HL-60 (cell line): ENCODE data around the gene IL17RA.

Experiments
- DNase-seq, 2 experiments: peaks; one replicate each; pipeline ENCODE4 v3.0.0-alpha.2; 2010 to 2020; ENCODE audit warnings: low read depth in 1 of 2, low spot score in 1 of 2
- H3K27ac ChIP-seq: fragments of 250-450 bp; sonication (Bioruptor Pico); replicated peaks from 2 replicates; pipeline ENCODE4 v1.5.1; 2020; ENCODE audit warnings: mild to moderate bottlenecking, moderate library complexity
- H3K27me3 ChIP-seq: fragments of 250-450 bp; sonication (Bioruptor Pico); 2 replicates; pipeline ENCODE4 v1.5.1; 2021; ENCODE audit warnings: mild to moderate bottlenecking, moderate library complexity; ENCODE audit not compliant: insufficient read depth, poor library complexity, severe bottlenecking
- H3K4me3 ChIP-seq: replicated peaks from 2 replicates; pipeline ENCODE4 v1.5.1; 2011; ENCODE audit warnings: mild to moderate bottlenecking, control low read depth, low read length; ENCODE audit not compliant: insufficient read depth
- GABPA ChIP-seq: IDR thresholded peaks from 2 replicates; pipeline ENCODE4 v1.6.1; 2012; ENCODE audit warnings: low read depth
- POLR2AphosphoS5 ChIP-seq: IDR thresholded peaks from 2 replicates; pipeline ENCODE4 v1.6.1; 2012; ENCODE audit warnings: low read depth
- REST ChIP-seq: IDR thresholded peaks from 2 replicates; pipeline ENCODE4 v1.6.1; 2012; ENCODE audit warnings: low read depth; ENCODE audit not compliant: insufficient replicate concordance
- SPI1 ChIP-seq: IDR thresholded peaks from 2 replicates; pipeline ENCODE4 v1.6.1; 2012; ENCODE audit warnings: low read depth, mild to moderate bottlenecking, borderline replicate concordance
- TF ChIP-seq, protein P1 (sequence below): IDR thresholded peaks from one replicate; pipeline ENCODE4 v1.5.1; 2011; ENCODE audit warnings: low read length, control low read depth, inconsistent platforms; ENCODE audit not compliant: insufficient read depth

IL17RA gene

DNA sequence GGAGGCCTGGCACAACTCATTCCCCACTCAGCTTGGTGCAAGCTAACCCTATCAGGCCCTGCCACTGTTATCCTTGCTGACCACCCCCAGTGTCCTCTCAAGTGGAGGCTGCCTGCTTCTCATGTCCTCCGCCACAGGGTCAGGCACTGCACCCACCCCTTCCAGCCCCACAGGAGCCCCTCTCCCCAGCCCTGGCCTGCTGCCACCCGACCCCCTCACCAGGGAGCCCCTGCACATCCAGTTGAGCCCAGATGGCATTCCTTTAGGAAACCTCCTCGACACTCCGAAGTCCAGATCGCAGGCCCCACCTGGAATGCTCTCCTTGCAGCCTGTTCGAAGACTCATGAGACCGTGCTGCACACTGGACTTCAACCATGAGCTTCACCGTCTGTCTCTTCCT lies 28.0 kb upstream of the IL17RA start:
- Histone ChIP-seq H3K4me3 (no peak overlapping the region), H3K27me3 (no peaks in the 10 kb centered on the region), H3K27ac (no peak overlapping the region)
- DNase-seq = no peak
- no peak for TF ChIP-seq POLR2AphosphoS5
- no peak for TF ChIP-seq GABPA
- TF ChIP-seq REST = no peak
- TF ChIP-seq, protein P1, sequence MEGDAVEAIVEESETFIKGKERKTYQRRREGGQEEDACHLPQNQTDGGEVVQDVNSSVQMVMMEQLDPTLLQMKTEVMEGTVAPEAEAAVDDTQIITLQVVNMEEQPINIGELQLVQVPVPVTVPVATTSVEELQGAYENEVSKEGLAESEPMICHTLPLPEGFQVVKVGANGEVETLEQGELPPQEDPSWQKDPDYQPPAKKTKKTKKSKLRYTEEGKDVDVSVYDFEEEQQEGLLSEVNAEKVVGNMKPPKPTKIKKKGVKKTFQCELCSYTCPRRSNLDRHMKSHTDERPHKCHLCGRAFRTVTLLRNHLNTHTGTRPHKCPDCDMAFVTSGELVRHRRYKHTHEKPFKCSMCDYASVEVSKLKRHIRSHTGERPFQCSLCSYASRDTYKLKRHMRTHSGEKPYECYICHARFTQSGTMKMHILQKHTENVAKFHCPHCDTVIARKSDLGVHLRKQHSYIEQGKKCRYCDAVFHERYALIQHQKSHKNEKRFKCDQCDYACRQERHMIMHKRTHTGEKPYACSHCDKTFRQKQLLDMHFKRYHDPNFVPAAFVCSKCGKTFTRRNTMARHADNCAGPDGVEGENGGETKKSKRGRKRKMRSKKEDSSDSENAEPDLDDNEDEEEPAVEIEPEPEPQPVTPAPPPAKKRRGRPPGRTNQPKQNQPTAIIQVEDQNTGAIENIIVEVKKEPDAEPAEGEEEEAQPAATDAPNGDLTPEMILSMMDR = no peak
- no peak for TF ChIP-seq SPI1

DNA sequence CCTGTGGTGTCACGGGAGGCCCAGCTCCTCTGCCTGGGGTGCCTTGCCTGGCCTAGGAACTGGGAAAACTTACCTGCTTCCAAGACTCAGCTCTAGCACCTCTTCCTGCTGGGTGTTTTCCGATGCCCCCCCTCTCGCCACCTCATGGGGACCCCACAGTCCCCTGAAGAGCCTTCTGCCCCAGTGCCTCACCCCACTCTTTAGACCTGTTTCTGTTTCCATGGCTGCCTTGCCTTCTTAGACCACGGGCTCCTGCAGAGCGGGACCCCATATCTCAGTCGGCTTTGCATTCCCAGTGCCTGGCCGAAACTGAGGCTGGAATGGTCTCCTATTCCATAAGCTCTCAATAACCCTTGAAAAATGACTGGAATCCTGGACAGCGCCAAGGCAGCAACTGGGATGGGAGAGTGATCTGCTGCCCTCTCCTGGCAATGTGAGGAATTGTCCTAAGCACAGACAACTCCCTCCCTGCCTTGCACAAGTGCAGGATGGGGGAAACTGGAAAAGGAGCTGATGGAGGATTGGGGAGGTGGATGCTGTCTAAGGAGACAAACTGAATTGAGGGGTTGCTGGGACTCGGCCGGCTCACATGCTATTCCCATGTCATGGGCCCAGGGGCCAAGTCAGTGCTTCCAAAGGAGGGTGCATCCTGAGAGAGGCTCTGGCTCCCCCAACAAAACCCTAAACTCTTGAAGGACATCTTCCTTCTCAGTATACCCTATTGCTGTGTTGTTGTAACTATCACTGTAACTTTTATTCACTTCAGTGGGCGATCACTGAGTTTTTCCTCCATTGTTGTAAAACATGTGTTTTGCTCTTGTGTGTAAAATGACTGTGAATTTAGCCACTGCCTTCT lies 26.6 kb upstream of the IL17RA start:
- Histone ChIP-seq H3K27ac (no peak overlapping the region), H3K27me3 (no peaks in the 10 kb centered on the region), H3K4me3 (no peak overlapping the region)
- peak; percentile 38 to 45 for DNase-seq
- no peak for TF ChIP-seq SPI1
- peak; percentile 87 for TF ChIP-seq REST
- TF ChIP-seq POLR2AphosphoS5 = no peak
- TF ChIP-seq, protein P1 = peak; percentile 96
- no peak for TF ChIP-seq GABPA

DNA sequence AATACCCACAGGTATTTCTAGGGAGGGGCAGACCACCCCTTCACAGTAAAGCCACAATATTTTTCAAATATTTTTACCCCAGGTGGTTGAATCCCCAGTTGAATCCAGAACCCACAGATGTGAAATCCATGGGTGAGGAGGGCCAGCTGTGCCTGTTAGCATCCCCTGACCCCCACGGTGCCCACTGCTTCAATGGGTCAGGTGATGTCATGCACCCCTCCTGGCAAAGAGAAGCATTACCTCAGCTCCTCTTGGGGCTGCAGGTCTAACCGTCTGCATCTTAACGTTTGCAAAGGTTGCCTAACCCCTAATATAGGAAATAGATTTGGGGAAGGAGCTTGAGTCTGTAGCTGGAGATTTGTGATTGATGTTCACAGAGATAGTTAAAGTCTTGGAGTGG lies 24.7 kb upstream of the IL17RA start:
- TF ChIP-seq REST (no peak), POLR2AphosphoS5 (no peak), SPI1 (no peak)
- TF ChIP-seq, protein P1 = no peak
- peak in 1 of 2 experiments; percentile 12 for DNase-seq
- no peak overlapping the region for H3K27ac ChIP-seq
- H3K4me3 ChIP-seq = no peak overlapping the region
- H3K27me3 ChIP-seq = no peaks in the 10 kb centered on the region
